Duodenal mucosa (tissue), 2 donors: ENCODE results near the gene MARCHF3.
"Not testable (repeated sequence)": the region's sequence is repeated elsewhere in the genome, so short reads cannot be mapped to it uniquely, and the experiment has no call there.

Source experiments
- H3K27ac ChIP-seq: one replicate; pipeline ENCODE4 v1.7.0; 2013; ENCODE audit warnings: low read depth, low read length
- H3K27me3 ChIP-seq, 2 donors: one replicate each; pipeline ENCODE4 v1.7.0; 2013; ENCODE audit warnings: low read length in 2 of 2, control low read depth in 1 of 2; ENCODE audit not compliant: insufficient read depth in 2 of 2, control insufficient read depth in 1 of 2
- H3K36me3 ChIP-seq, 2 donors: one replicate each; pipeline ENCODE4 v1.7.0; 2013; ENCODE audit warnings: low read length in 2 of 2, control low read depth in 1 of 2; ENCODE audit not compliant: insufficient read depth in 2 of 2, control insufficient read depth in 1 of 2
- H3K4me1 ChIP-seq, 2 donors: one replicate each; pipeline ENCODE4 v1.7.0; 2013; ENCODE audit warnings: low read length in 2 of 2, control low read depth in 1 of 2; ENCODE audit not compliant: insufficient read depth in 2 of 2, control insufficient read depth in 1 of 2
- H3K4me3 ChIP-seq, 2 donors: one replicate each; pipeline ENCODE4 v1.7.0; 2013; ENCODE audit warnings: low read length in 2 of 2, low read depth in 1 of 2
- H3K9ac ChIP-seq, 2 donors: one replicate each; pipeline ENCODE4 v1.7.0; 2013; ENCODE audit warnings: low read length in 2 of 2, low read depth in 1 of 2
- H3K9me3 ChIP-seq, 2 donors: one replicate each; pipeline ENCODE4 v1.7.0; 2013; ENCODE audit warnings: low read length in 2 of 2, control low read depth in 1 of 2; ENCODE audit not compliant: control insufficient read depth in 1 of 2

MARCHF3 gene

GRCh38 chr5:127028822-127029457 is 1.4 kb downstream of the MARCHF3 start:
- H3K9me3 ChIP-seq = no peaks in the 10 kb centered on the region
- H3K9ac ChIP-seq = peak overlapping the region; percentile 83 to 91
- peaks cover 10 to 25% of the 10 kb centered on the region in 2 donors for H3K4me1 ChIP-seq
- peaks cover 0 to 5% of the 10 kb centered on the region in 2 donors for H3K27me3 ChIP-seq
- no peaks in the 10 kb centered on the region for H3K36me3 ChIP-seq
- no peak overlapping the region for H3K27ac ChIP-seq
- H3K4me3 ChIP-seq = peak overlapping the region; percentile 86 to 90

- Histone ChIP-seq H3K4me1 (peaks cover 10 to 25% of the 10 kb centered on the region in 2 donors), H3K9me3 (no peaks in the 10 kb centered on the region), H3K36me3 (no peaks in the 10 kb centered on the region), H3K4me3 (no peak overlapping the region), H3K27me3 (peaks cover 0 to 5% of the 10 kb centered on the region in 2 donors), H3K27ac (no peak overlapping the region), H3K9ac (no peak overlapping the region)
These were observed 2.8 kb downstream of the MARCHF3 start for GRCh38 chr5:127027539-127027938.

GRCh38 chr5:127026166-127026565 is 4.2 kb downstream of the MARCHF3 start:
- Histone ChIP-seq H3K27ac (no peak overlapping the region), H3K4me1 (peaks cover 10 to 18% of the 10 kb centered on the region in 2 donors), H3K9ac (no peak overlapping the region), H3K9me3 (no peaks in the 10 kb centered on the region), H3K36me3 (no peaks in the 10 kb centered on the region), H3K4me3 (no peak overlapping the region), H3K27me3 (no peaks in the 10 kb centered on the region)

GRCh38 chr5:127025467-127025866 is 4.9 kb downstream of the MARCHF3 start:
- Histone ChIP-seq H3K9me3 (no peaks in the 10 kb centered on the region), H3K4me1 (peaks cover 10 to 14% of the 10 kb centered on the region in 2 donors), H3K4me3 (no peak overlapping the region), H3K36me3 (no peaks in the 10 kb centered on the region), H3K9ac (no peak overlapping the region), H3K27ac (no peak overlapping the region), H3K27me3 (no peaks in the 10 kb centered on the region)

GRCh38 chr5:127024821-127025220 is 5.5 kb downstream of the MARCHF3 start:
- no peak overlapping the region for H3K27ac ChIP-seq
- no peaks in the 10 kb centered on the region for H3K36me3 ChIP-seq
- H3K4me3 ChIP-seq = no peak overlapping the region
- no peaks in the 10 kb centered on the region for H3K9me3 ChIP-seq
- peaks cover 10 to 14% of the 10 kb centered on the region in 2 donors for H3K4me1 ChIP-seq
- no peaks in the 10 kb centered on the region for H3K27me3 ChIP-seq
- H3K9ac ChIP-seq = no peak overlapping the region

GRCh38 chr5:127023552-127024191 is 6.7 kb downstream of the MARCHF3 start:
- H3K27ac ChIP-seq = not testable (repeated sequence)
- H3K4me1 ChIP-seq = peaks cover 4 to 10% of the 10 kb centered on the region in 2 donors

GRCh38 chr5:127022846-127023245 is 7.5 kb downstream of the MARCHF3 start:
- H3K27ac ChIP-seq = no peak overlapping the region
- H3K36me3 ChIP-seq = no peaks in the 10 kb centered on the region
- no peaks in the 10 kb centered on the region for H3K9me3 ChIP-seq
- no peaks in the 10 kb centered on the region for H3K27me3 ChIP-seq
- no peak overlapping the region for H3K9ac ChIP-seq
- peaks cover 0 to 3% of the 10 kb centered on the region in 2 donors for H3K4me1 ChIP-seq
- no peak overlapping the region for H3K4me3 ChIP-seq

More at GRCh38 chr5:127023552-127024191, 6.7 kb downstream of the MARCHF3 start:
- not testable (repeated sequence) for H3K4me3 ChIP-seq, H3K36me3 ChIP-seq, H3K9me3 ChIP-seq, H3K27me3 ChIP-seq, H3K9ac ChIP-seq

- Histone ChIP-seq H3K27ac (no peak overlapping the region), H3K9ac (no peak overlapping the region)
These were observed 10.4 kb downstream of the MARCHF3 start for GRCh38 chr5:127019928-127020327.

GRCh38 chr5:127016722-127017121 is 13.6 kb downstream of the MARCHF3 start:
- H3K36me3 ChIP-seq, H3K27me3 ChIP-seq, H3K9ac ChIP-seq, H3K4me3 ChIP-seq, H3K9me3 ChIP-seq, H3K27ac ChIP-seq, H3K4me1 ChIP-seq: not testable (repeated sequence)

More at GRCh38 chr5:127019928-127020327, 10.4 kb downstream of the MARCHF3 start:
- Histone ChIP-seq H3K4me1 (no peaks in the 10 kb centered on the region), H3K36me3 (no peaks in the 10 kb centered on the region), H3K27me3 (no peaks in the 10 kb centered on the region), H3K9me3 (no peaks in the 10 kb centered on the region), H3K4me3 (no peak overlapping the region)

- Histone ChIP-seq H3K9ac (no peak overlapping the region), H3K27me3 (no peaks in the 10 kb centered on the region), H3K4me3 (no peak overlapping the region), H3K9me3 (no peaks in the 10 kb centered on the region), H3K36me3 (no peaks in the 10 kb centered on the region), H3K27ac (no peak overlapping the region), H3K4me1 (no peaks in the 10 kb centered on the region)
These were observed 14.6 kb downstream of the MARCHF3 start for GRCh38 chr5:127015716-127016115.
